H9 (cell line): ENCODE measurements around the gene DOK5. TPM values are rescaled to one million over a fixed set of nuclear protein-coding genes. Genes with fewer than 3 reads are reported as not detected.

Source experiments
- DNase-seq: peaks from one replicate; pipeline ENCODE4 v3.0.0-alpha.2; 2017
- H2AFZ ChIP-seq: one replicate; pipeline ENCODE4 v1.6.1; 2013; ENCODE audit warnings: mild to moderate bottlenecking, low read length, control low read depth, moderate library complexity
- H2AK5ac ChIP-seq: 2 replicates; pipeline ENCODE4 v1.6.1; 2013; ENCODE audit warnings: low read length, control low read depth, mixed read lengths; ENCODE audit not compliant: insufficient read length
- H2BK120ac ChIP-seq: one replicate; pipeline ENCODE4 v1.6.1; 2013; ENCODE audit warnings: low read depth, mild to moderate bottlenecking, low read length, control low read depth, inconsistent platforms; ENCODE audit not compliant: poor library complexity, severe bottlenecking
- H2BK12ac ChIP-seq: 2 replicates; pipeline ENCODE4 v1.6.1; 2013; ENCODE audit warnings: low read length, control low read depth, mixed read lengths, low read depth; ENCODE audit not compliant: insufficient read length
- H2BK15ac ChIP-seq: 2 replicates; pipeline ENCODE4 v1.6.1; 2013; ENCODE audit warnings: low read depth, low read length, control low read depth
- H2BK20ac ChIP-seq: one replicate; pipeline ENCODE4 v1.6.1; 2013; ENCODE audit warnings: low read depth, mild to moderate bottlenecking, low read length, control low read depth, inconsistent platforms; ENCODE audit not compliant: poor library complexity, severe bottlenecking
- H2BK5ac ChIP-seq: 2 replicates; pipeline ENCODE4 v1.6.1; 2013; ENCODE audit warnings: low read length, control low read depth, mixed read lengths; ENCODE audit not compliant: insufficient read length
- H3K14ac ChIP-seq: 2 replicates; pipeline ENCODE4 v1.6.1; 2013; ENCODE audit warnings: low read length, control low read depth; ENCODE audit not compliant: insufficient read depth
- H3K18ac ChIP-seq: 2 replicates; pipeline ENCODE4 v1.6.1; 2013; ENCODE audit warnings: low read depth, mild to moderate bottlenecking, mixed read lengths, low read length, control low read depth; ENCODE audit not compliant: insufficient read length
- H3K23ac ChIP-seq: 2 replicates; pipeline ENCODE4 v1.6.1; 2013; ENCODE audit warnings: low read length, control low read depth, mixed read lengths, low read depth; ENCODE audit not compliant: insufficient read length
- H3K23me2 ChIP-seq: 2 replicates; pipeline ENCODE4 v1.6.1; 2013; ENCODE audit warnings: low read depth, mild to moderate bottlenecking, mixed read lengths, low read length, control low read depth; ENCODE audit not compliant: insufficient read length, poor library complexity, severe bottlenecking
- H3K27ac ChIP-seq: 2 replicates; pipeline ENCODE4 v1.5.1; 2013; ENCODE audit warnings: low read length, control low read depth, mixed read lengths, low read depth; ENCODE audit not compliant: insufficient read length
- H3K27me3 ChIP-seq: 2 replicates; pipeline ENCODE4 v1.6.1; 2013; ENCODE audit warnings: low read length, control low read depth, inconsistent platforms; ENCODE audit not compliant: insufficient read depth
- H3K4ac ChIP-seq: 2 replicates; pipeline ENCODE4 v1.6.1; 2013; ENCODE audit warnings: low read depth, mild to moderate bottlenecking, control low read depth, inconsistent platforms, low read length, moderate library complexity
- H3K4me1 ChIP-seq: 2 replicates; pipeline ENCODE4 v1.6.1; 2013; ENCODE audit warnings: low read length, control low read depth, inconsistent platforms; ENCODE audit not compliant: insufficient read depth
- H3K4me2 ChIP-seq: 2 replicates; pipeline ENCODE4 v1.6.1; 2013; ENCODE audit warnings: low read length, control low read depth, mixed read lengths; ENCODE audit not compliant: insufficient read length, insufficient read depth
- H3K56ac ChIP-seq: 2 replicates; pipeline ENCODE4 v1.6.1; 2013; ENCODE audit warnings: low read depth, mild to moderate bottlenecking, mixed read lengths, low read length, control low read depth; ENCODE audit not compliant: insufficient read length
- H3K79me1 ChIP-seq: 2 replicates; pipeline ENCODE4 v1.6.1; 2013; ENCODE audit warnings: low read depth, mild to moderate bottlenecking, moderate library complexity, low read length, control low read depth, inconsistent platforms; ENCODE audit not compliant: insufficient read depth, poor library complexity, severe bottlenecking
- H3K79me2 ChIP-seq: 2 replicates; pipeline ENCODE4 v1.6.1; 2013; ENCODE audit warnings: low read length, control low read depth, inconsistent platforms; ENCODE audit not compliant: insufficient read depth
- H3K9ac ChIP-seq: 2 replicates; pipeline ENCODE4 v1.6.1; 2013; ENCODE audit warnings: low read length, control low read depth, mixed read lengths; ENCODE audit not compliant: insufficient read length; ENCODE audit errors: extremely low read depth
- H3K9me3 ChIP-seq: one replicate; pipeline ENCODE4 v1.6.1; 2013; ENCODE audit warnings: low read depth, low read length, inconsistent platforms; ENCODE audit not compliant: control insufficient read depth
- H3T11ph ChIP-seq: one replicate; pipeline ENCODE4 v1.6.1; 2013; ENCODE audit warnings: mild to moderate bottlenecking, low read length, control low read depth, inconsistent platforms
- H4K20me1 ChIP-seq: one replicate; pipeline ENCODE4 v1.6.1; 2013; ENCODE audit not compliant: control insufficient read depth, insufficient read length, insufficient read depth
- H4K5ac ChIP-seq: 2 replicates; pipeline ENCODE4 v1.6.1; 2013; ENCODE audit warnings: low read depth, mild to moderate bottlenecking, mixed read lengths, low read length, control low read depth; ENCODE audit not compliant: insufficient read length
- H4K8ac ChIP-seq: replicated peaks from 2 replicates; pipeline ENCODE4 v1.6.1; 2013; ENCODE audit warnings: low read length, control low read depth, mixed read lengths, low read depth; ENCODE audit not compliant: insufficient read length
- H4K91ac ChIP-seq: 2 replicates; pipeline ENCODE4 v1.6.1; 2013; ENCODE audit warnings: low read depth, mild to moderate bottlenecking, moderate library complexity, mixed read lengths, low read length, control low read depth; ENCODE audit not compliant: insufficient read length
- H3K27ac Mint-ChIP-seq, 3 experiments: 2 replicates in 2 of 3; 3 replicates in 1 of 3; pipeline ENCODE4 v1.8.0; 2020 to 2021; ENCODE audit warnings: mixed read lengths in 3 of 3, mild to moderate bottlenecking in 1 of 3, moderate library complexity in 1 of 3
- H3K27me3 Mint-ChIP-seq: 2 replicates; pipeline ENCODE4 v1.8.0; 2021; ENCODE audit warnings: low read depth, mild to moderate bottlenecking, moderate library complexity, mixed read lengths
- H3K36me3 Mint-ChIP-seq, 3 experiments: 2 replicates in 2 of 3; 3 replicates in 1 of 3; pipeline ENCODE4 v1.8.0; 2020 to 2021; ENCODE audit warnings: low read depth in 3 of 3, mixed read lengths in 3 of 3; ENCODE audit not compliant: insufficient read depth in 1 of 3
- H3K4me1 Mint-ChIP-seq, 2 experiments: 2 replicates each; pipeline ENCODE4 v1.8.0; 2020; ENCODE audit warnings: mixed read lengths in 2 of 2
- H3K4me3 Mint-ChIP-seq, 2 experiments: 2 replicates in 1 of 2; 3 replicates in 1 of 2; pipeline ENCODE4 v1.8.0; 2020 to 2021; ENCODE audit warnings: mild to moderate bottlenecking in 2 of 2, mixed read lengths in 2 of 2, moderate library complexity in 1 of 2
- H3K9me3 Mint-ChIP-seq, 2 experiments: 2 replicates in 1 of 2; 3 replicates in 1 of 2; pipeline ENCODE4 v1.8.0; 2020; ENCODE audit warnings: mild to moderate bottlenecking in 2 of 2, mixed read lengths in 2 of 2, moderate library complexity in 1 of 2
- WGBS: extraction: QIAGEN DNeasy Blood & Tissue Kit; methylation state at CpG from one replicate; pipeline ENCODE4 v1.1.7; 2013; ENCODE audit warnings: missing lambda C conversion rate, low lambda C conversion rate, mixed read lengths; ENCODE audit not compliant: insufficient read length; ENCODE audit errors: extremely low coverage; 5-methylcytosine and 5-hydroxymethylcytosine counted together
- total RNA-seq: library from RNA; stranded (reverse); gene quantifications from 2 replicates; pipeline ENCODE4 v1.2.1, GENCODE V29; 2021
- TF ChIP-seq, protein P1 (sequence below): fragments of 200-600 bp; sonication (generic); conservative IDR thresholded peaks from 3 replicates; pipeline ENCODE4 v1.8.0; 2021; ENCODE audit warnings: antibody characterized with exemption, mild to moderate bottlenecking

The DOK5 gene
- total RNA-seq, 1 experiment from 2014 or later: 4.5 TPM

DNA sequence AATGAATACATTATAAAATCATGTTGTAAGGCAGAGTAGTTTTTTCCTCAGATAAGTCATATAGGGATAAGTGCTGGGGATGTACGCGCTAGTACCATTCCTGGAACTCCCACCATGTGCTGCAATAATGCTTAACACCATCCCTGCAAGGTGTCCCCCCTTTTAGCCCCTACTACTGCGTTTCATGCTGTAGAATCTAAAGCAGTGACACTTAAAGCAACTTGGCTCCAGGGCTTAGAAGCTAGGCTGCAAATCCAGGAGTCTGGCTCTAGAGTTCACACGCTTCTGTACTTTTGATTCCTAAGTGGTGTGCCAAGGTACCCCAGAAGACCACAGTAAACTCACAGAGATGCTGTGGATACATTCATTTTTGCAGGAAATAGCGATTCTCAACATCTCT lies 183.1 kb downstream of the DOK5 start:
- no peak overlapping the region for H4K8ac ChIP-seq
- no peak overlapping the region for H2BK15ac ChIP-seq
- no peak overlapping the region for H2BK120ac ChIP-seq
- no peaks in the 10 kb centered on the region for H3K79me1 ChIP-seq
- H4K91ac ChIP-seq: no peak overlapping the region
- H4K20me1 ChIP-seq: no peaks in the 10 kb centered on the region
- no peaks in the 10 kb centered on the region; the same call in 1 of the 2 replicates for H3K4me1 ChIP-seq
- H3K56ac ChIP-seq: no peak overlapping the region
- no peaks in the 10 kb centered on the region; a peak in 1 of 5 replicates for H3K9me3 Mint-ChIP-seq
- no peak for DNase-seq
- no peaks in the 10 kb centered on the region for H3K9me3 ChIP-seq
- no peak overlapping the region for H3T11ph ChIP-seq
- TF ChIP-seq, protein P1, sequence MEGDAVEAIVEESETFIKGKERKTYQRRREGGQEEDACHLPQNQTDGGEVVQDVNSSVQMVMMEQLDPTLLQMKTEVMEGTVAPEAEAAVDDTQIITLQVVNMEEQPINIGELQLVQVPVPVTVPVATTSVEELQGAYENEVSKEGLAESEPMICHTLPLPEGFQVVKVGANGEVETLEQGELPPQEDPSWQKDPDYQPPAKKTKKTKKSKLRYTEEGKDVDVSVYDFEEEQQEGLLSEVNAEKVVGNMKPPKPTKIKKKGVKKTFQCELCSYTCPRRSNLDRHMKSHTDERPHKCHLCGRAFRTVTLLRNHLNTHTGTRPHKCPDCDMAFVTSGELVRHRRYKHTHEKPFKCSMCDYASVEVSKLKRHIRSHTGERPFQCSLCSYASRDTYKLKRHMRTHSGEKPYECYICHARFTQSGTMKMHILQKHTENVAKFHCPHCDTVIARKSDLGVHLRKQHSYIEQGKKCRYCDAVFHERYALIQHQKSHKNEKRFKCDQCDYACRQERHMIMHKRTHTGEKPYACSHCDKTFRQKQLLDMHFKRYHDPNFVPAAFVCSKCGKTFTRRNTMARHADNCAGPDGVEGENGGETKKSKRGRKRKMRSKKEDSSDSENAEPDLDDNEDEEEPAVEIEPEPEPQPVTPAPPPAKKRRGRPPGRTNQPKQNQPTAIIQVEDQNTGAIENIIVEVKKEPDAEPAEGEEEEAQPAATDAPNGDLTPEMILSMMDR: no peak
- H2BK5ac ChIP-seq: no peak overlapping the region
- H3K4me2 ChIP-seq: no peak overlapping the region
- H3K4me3 Mint-ChIP-seq: no peak overlapping the region
- H3K27me3 ChIP-seq: no peaks in the 10 kb centered on the region; the same call in 1 of the 2 replicates
- peaks cover 37 to 41% of the 10 kb centered on the region in 2 experiments for H3K4me1 Mint-ChIP-seq
- no peak overlapping the region for H3K9ac ChIP-seq
- no peak overlapping the region for H2BK12ac ChIP-seq
- no peaks in the 10 kb centered on the region; a peak in 1 of 7 replicates for H3K36me3 Mint-ChIP-seq
- no peak overlapping the region for H2AK5ac ChIP-seq
- H3K23ac ChIP-seq: no peak overlapping the region
- H3K27ac Mint-ChIP-seq: no peak overlapping the region
- no peak overlapping the region for H4K5ac ChIP-seq
- no peaks in the 10 kb centered on the region for H3K79me2 ChIP-seq
- H3K4ac ChIP-seq: no peak overlapping the region
- H3K23me2 ChIP-seq: no peaks in the 10 kb centered on the region
- no peak overlapping the region for H3K14ac ChIP-seq
- no peak overlapping the region for H3K27ac ChIP-seq
- H2AFZ ChIP-seq: no peak overlapping the region
- peaks cover 35% of the 10 kb centered on the region for H3K27me3 Mint-ChIP-seq
- no peak overlapping the region for H2BK20ac ChIP-seq
- WGBS: no CpG with 5 or more reads among the region's 5 CpGs
- no peak overlapping the region for H3K18ac ChIP-seq
